Caco-2 (cell line): ENCODE results near the gene B4GAT1. TPM values are rescaled to one million over a fixed set of nuclear protein-coding genes. Genes with fewer than 3 reads are reported as not detected.
A peak's percentile ranks its signal among the peaks of the same experiment; 100 is the strongest.

Source experiments
- BruUV-seq: library from RNA; stranded (reverse); fragments of 400-500 nt; replicated peaks from 2 replicates; lab custom pipeline; 2021; lab: Mats Ljungman, UMichigan
- CTCF ChIA-PET: fragments of 300-600 bp; sonication (Branson Sonifier 250); formaldehyde crosslinking; loops from one replicate; lab custom pipeline; 2022; ENCODE audit warnings: antibody characterized with exemption; lab: Charles Lee
- POLR2A ChIA-PET: fragments of 300-600 bp; sonication (Branson Sonifier 250); formaldehyde crosslinking; loops from one replicate; lab custom pipeline; 2022; ENCODE audit warnings: antibody characterized with exemption; lab: Charles Lee
- DNase-seq, 2 experiments: peaks; one replicate each; pipeline versions ENCODE4 v3.0.0 to v3.0.0-alpha.2; 2020 to 2022
- H3K27me3 ChIP-seq: replicated peaks from 2 replicates; pipeline ENCODE4 v1.6.0; 2011; ENCODE audit warnings: low read length; ENCODE audit not compliant: control insufficient read depth, insufficient read depth
- H3K36me3 ChIP-seq: 2 replicates; pipeline ENCODE4 v1.5.1; 2011; ENCODE audit warnings: low read length; ENCODE audit not compliant: control insufficient read depth, insufficient read depth
- H3K4me1 ChIP-seq: fragments of 250-450 bp; sonication (Bioruptor Pico); 2 replicates; pipeline ENCODE4 v1.5.1; 2020; ENCODE audit warnings: mild to moderate bottlenecking
- H3K4me3 ChIP-seq: 2 replicates; pipeline ENCODE4 v1.5.1; 2011; ENCODE audit warnings: low read depth, mild to moderate bottlenecking, control low read depth, low read length
- H3K9me3 ChIP-seq: fragments of 250-450 bp; sonication (Bioruptor Pico); 2 replicates; pipeline ENCODE4 v1.5.1; 2020; ENCODE audit warnings: mild to moderate bottlenecking, moderate library complexity
- H3K27ac Mint-ChIP-seq: one replicate; pipeline ENCODE4 v1.8.0; 2022; ENCODE audit warnings: mixed read lengths; ENCODE audit not compliant: unreplicated experiment
- H3K27me3 Mint-ChIP-seq: one replicate; pipeline ENCODE4 v1.8.0; 2022; ENCODE audit warnings: mixed read lengths; ENCODE audit not compliant: insufficient read depth, unreplicated experiment
- H3K36me3 Mint-ChIP-seq: one replicate; pipeline ENCODE4 v1.8.0; 2022; ENCODE audit warnings: mild to moderate bottlenecking, mixed read lengths; ENCODE audit not compliant: insufficient read depth, unreplicated experiment
- H3K4me1 Mint-ChIP-seq: one replicate; pipeline ENCODE4 v1.8.0; 2022; ENCODE audit warnings: low read depth, mixed read lengths; ENCODE audit not compliant: unreplicated experiment
- H3K4me3 Mint-ChIP-seq: one replicate; pipeline ENCODE4 v1.8.0; 2022; ENCODE audit warnings: mild to moderate bottlenecking, moderate library complexity, mixed read lengths; ENCODE audit not compliant: unreplicated experiment
- H3K9me3 Mint-ChIP-seq: one replicate; pipeline ENCODE4 v1.8.0; 2022; ENCODE audit warnings: mixed read lengths; ENCODE audit not compliant: unreplicated experiment
- intact Hi-C: fragments of 100-400 bp; cut with micrococcal nuclease; formaldehyde crosslinking; loops from one replicate; pipeline ENCODE4 v1.10.0; 2022; ENCODE audit not compliant: unreplicated experiment
- total RNA-seq: library from RNA; stranded (reverse); gene quantifications from 2 replicates; pipeline ENCODE4 v1.2.3, GENCODE V29; 2022
- TF ChIP-seq, protein P1 (sequence below), 2 experiments: fragments of 200-600 bp in 1 of 2; IDR thresholded peaks; 1 replicate in 1 of 2; 2 replicates in 1 of 2; pipeline versions ENCODE4 v1.5.1 to v1.8.0; 2011 to 2022; ENCODE audit warnings: antibody characterized with exemption in 1 of 2, control low read depth in 1 of 2, inconsistent platforms in 1 of 2, low read depth in 1 of 2, low read length in 1 of 2, mild to moderate bottlenecking in 1 of 2, moderate library complexity in 1 of 2; ENCODE audit not compliant: insufficient read depth in 1 of 2, severe bottlenecking in 1 of 2, unreplicated experiment in 1 of 2

B4GAT1 gene
- total RNA-seq, 1 experiment from 2014 or later, result 23.0 TPM

DNA sequence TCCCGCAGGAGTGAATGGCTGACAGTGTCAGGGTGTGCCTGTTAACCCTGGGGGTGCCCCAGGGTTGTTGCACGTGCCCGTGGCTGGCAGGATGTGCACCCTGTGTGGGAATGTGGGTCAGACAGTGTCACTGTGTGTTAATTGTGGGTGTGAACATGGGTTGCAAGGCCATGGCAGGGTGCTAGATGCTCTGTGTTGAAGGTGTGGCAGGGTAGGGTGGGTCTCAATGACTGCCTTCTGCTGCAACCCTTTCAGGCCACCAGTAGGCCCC, 19.5 kb downstream of the B4GAT1 start:
- Mint-ChIP-seq H3K36me3 (peaks cover 8% of the 10 kb centered on the region), H3K27me3 (no peaks in the 10 kb centered on the region), H3K9me3 (no peaks in the 10 kb centered on the region), H3K4me1 (peaks cover 20% of the 10 kb centered on the region), H3K4me3 (peak overlapping the region; percentile 32), H3K27ac (peak overlapping the region; percentile 15)
- BruUV-seq, result no TSS peak
- Histone ChIP-seq H3K4me3 (no peak overlapping the region), H3K27me3 (no peaks in the 10 kb centered on the region), H3K4me1 (peaks cover 42% of the 10 kb centered on the region), H3K9me3 (no peaks in the 10 kb centered on the region), H3K36me3 (no peaks in the 10 kb centered on the region)
- DNase-seq, result no peak
- TF ChIP-seq, protein P1, sequence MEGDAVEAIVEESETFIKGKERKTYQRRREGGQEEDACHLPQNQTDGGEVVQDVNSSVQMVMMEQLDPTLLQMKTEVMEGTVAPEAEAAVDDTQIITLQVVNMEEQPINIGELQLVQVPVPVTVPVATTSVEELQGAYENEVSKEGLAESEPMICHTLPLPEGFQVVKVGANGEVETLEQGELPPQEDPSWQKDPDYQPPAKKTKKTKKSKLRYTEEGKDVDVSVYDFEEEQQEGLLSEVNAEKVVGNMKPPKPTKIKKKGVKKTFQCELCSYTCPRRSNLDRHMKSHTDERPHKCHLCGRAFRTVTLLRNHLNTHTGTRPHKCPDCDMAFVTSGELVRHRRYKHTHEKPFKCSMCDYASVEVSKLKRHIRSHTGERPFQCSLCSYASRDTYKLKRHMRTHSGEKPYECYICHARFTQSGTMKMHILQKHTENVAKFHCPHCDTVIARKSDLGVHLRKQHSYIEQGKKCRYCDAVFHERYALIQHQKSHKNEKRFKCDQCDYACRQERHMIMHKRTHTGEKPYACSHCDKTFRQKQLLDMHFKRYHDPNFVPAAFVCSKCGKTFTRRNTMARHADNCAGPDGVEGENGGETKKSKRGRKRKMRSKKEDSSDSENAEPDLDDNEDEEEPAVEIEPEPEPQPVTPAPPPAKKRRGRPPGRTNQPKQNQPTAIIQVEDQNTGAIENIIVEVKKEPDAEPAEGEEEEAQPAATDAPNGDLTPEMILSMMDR (IDR thresholded peaks at IDR 0.05; ENCODE audit: insufficient read depth in 1 of 2, low read depth in 1 of 2, low read length in 1 of 2, severe bottlenecking in 1 of 2, unreplicated experiment in 1 of 2), result no peak
- CTCF ChIA-PET, result interaction anchor here (3.0 kb wide), 1 partner anchor 16 kb away, joined by 34 read pairs; no protein-coding TSS in a partner anchor
- intact Hi-C loops, result loop anchor here (1.0 to 2.0 kb wide), 3 partner anchors 8 to 39 kb away; partner anchors contain the start of genes RIN1 and YIF1A
- POLR2A ChIA-PET, result no interaction called here

DNA sequence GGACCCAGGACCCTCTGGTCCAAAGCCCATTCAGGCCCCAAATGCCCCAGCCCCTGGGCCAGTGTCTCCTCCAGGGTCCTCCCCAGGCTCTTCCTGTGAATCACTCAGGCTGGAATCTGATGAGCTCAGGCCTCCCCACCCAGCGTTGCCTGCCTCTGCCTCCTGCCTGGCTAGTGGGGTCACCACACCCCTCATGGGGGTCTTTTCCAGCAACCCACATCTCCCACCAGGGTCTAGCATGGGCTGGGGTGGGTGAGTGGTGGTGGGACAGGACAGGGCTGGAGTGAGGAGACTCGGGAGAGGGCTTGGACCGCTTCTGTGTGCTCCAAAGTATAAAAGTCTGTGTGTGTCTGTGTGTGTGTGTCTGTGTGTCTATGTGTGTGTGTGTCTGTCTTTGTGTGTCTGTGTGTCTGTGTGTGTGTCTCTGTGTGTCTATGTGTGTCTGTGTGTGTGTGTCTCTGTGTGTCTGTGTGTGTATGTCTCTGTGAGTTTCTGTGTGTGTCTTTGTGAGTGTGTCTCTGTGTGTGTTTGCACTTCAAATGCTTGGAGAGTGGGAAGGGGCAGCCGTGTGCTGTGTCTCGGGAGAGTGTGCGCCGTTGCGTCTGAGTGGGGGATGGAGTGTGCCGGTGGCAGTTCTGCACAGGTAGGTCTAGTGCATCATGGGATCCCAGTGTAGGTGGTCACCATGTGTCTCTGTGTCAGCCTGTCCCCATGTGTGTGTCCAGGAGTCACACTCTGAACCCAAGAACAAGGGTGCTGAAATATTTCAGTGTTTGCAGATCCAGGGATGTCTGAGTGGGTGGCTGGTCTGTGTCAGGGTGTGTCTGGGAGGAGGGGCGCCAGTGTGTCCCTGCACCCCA, 20.0 kb downstream of the B4GAT1 start:
- Mint-ChIP-seq H3K9me3 (no peaks in the 10 kb centered on the region), H3K4me1 (peaks cover 26% of the 10 kb centered on the region), H3K27ac (peak overlapping the region; percentile 15), H3K4me3 (no peak overlapping the region), H3K36me3 (peaks cover 2% of the 10 kb centered on the region), H3K27me3 (no peaks in the 10 kb centered on the region)
- POLR2A ChIA-PET, result interaction anchor here (0.6 kb wide), 1 partner anchor 185 kb away, joined by 3 read pairs; no protein-coding TSS in a partner anchor
- TF ChIP-seq, protein P1 (IDR thresholded peaks at IDR 0.05; ENCODE audit: insufficient read depth in 1 of 2, low read depth in 1 of 2, low read length in 1 of 2, severe bottlenecking in 1 of 2, unreplicated experiment in 1 of 2), result no peak
- Histone ChIP-seq H3K36me3 (no peaks in the 10 kb centered on the region), H3K9me3 (no peaks in the 10 kb centered on the region), H3K27me3 (no peaks in the 10 kb centered on the region), H3K4me1 (peaks cover 46% of the 10 kb centered on the region), H3K4me3 (no peak overlapping the region)
- DNase-seq, result no peak
- intact Hi-C loops, result loop anchor here (1.0 to 2.0 kb wide), 3 partner anchors 9 to 39 kb away; partner anchors contain the start of genes RIN1 and YIF1A
- CTCF ChIA-PET, result interaction anchor here (0.8 to 3.0 kb wide), 5 partner anchors 8 to 105 kb away, joined by 5 to 34 read pairs (median 8); partner anchors contain the start of gene RIN1
- no TSS peak for BruUV-seq

DNA sequence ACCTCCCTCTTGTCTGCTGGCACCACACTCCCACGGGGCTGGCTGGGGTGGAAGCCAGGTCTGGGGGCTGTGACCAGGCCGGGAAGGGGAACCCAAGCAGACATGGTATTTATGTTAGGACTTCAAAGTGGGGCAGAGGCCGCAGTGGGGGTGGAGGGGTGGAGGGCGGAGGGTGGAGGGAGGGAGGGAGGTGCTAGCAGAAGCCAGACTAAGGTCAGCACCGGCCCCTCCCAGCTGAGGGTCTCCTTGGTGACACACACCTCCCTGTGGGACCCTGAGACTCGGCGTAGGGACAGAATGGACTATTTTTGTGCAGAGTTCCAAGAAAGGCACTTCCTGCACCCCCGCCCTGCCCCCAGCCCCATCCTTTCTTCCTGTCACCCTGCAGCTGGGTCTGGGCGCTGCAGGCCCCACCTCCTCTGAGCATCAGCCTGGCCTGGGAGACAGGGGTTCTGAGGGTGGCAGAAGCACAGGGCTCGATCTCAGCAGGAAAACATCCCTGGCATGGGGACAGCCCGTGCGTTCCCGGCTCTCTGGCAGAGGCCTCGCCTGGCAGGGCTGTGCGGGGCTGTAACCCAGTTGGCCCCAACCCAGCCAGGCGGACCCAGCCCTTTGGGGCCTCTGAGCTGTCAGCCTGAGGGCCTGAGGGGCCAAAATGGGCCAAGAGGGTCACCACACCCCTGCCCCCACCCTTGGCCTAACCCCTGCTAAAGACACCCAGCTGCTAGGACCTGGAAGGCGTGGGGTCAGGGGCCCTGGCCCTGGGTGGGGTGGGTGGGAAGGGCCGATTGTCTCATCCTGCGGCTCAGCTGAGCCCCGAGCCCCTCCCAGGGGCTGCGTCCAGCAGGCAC, 20.9 kb downstream of the B4GAT1 start:
- no peak overlapping the region for H3K4me3 Mint-ChIP-seq
- Histone ChIP-seq H3K4me3 (no peak overlapping the region), H3K27me3 (no peaks in the 10 kb centered on the region), H3K36me3 (no peaks in the 10 kb centered on the region), H3K9me3 (0 out of 2 replicates have a peak, but pooled peaks cover 4% of the 10 kb centered on the region), H3K4me1 (peaks cover 46% of the 10 kb centered on the region)
- ChIA-PET CTCF (interaction anchor here (0.8 to 1.6 kb wide), 4 partner anchors 9 to 104 kb away, joined by 5 to 13 read pairs (median 8); partner anchors contain the start of gene RIN1), POLR2A (interaction anchor here (0.6 kb wide), 1 partner anchor 184 kb away, joined by 3 read pairs; no protein-coding TSS in a partner anchor)
- no peaks in the 10 kb centered on the region for H3K9me3 Mint-ChIP-seq
- H3K4me1 Mint-ChIP-seq, result peaks cover 29% of the 10 kb centered on the region
- TF ChIP-seq, protein P1 (IDR thresholded peaks at IDR 0.05; ENCODE audit: insufficient read depth in 1 of 2, low read depth in 1 of 2, low read length in 1 of 2, severe bottlenecking in 1 of 2, unreplicated experiment in 1 of 2), result no peak
- no peaks in the 10 kb centered on the region for H3K27me3 Mint-ChIP-seq
- no peak overlapping the region for H3K27ac Mint-ChIP-seq
- DNase-seq, result no peak
- intact Hi-C loops, result no loop called here
- H3K36me3 Mint-ChIP-seq, result no peaks in the 10 kb centered on the region
- BruUV-seq, result no TSS peak
